ENCODE results near the gene RNF208.

The RNF208 gene

GRCh38 chr9:137172901-137173795 lies 48.9 kb downstream of the RNF208 start:
- DNase-seq = no peak

- no peak for DNase-seq
Observed at GRCh38 chr9:137171149-137171900, 50.7 kb downstream of the RNF208 start.

GRCh38 chr9:137170486-137171148 lies 51.4 kb downstream of the RNF208 start:
- no peak for DNase-seq
